Ascending aorta (tissue), 2 donors: ENCODE data around the gene ZSWIM5. TPM values are rescaled to one million over a fixed set of nuclear protein-coding genes. Genes with fewer than 3 reads are reported as not detected.

Experiments used
- DNase-seq, 2 donors: peaks; one replicate each; pipeline ENCODE4 v3.0.0-alpha.2; 2019; ENCODE audit warnings: low spot score in 2 of 2
- H3K27ac ChIP-seq, 2 donors: fragments of 200-600 bp; sonication (generic); one replicate each; pipeline ENCODE4 v1.5.1; 2016 to 2017; ENCODE audit warnings: mild to moderate bottlenecking in 1 of 2
- H3K27me3 ChIP-seq: fragments of 200-600 bp; sonication (generic); one replicate; pipeline ENCODE4 v1.5.1; 2017
- H3K36me3 ChIP-seq, 2 donors: fragments of 200-600 bp; sonication (generic); one replicate each; pipeline ENCODE4 v1.5.1; 2016
- H3K4me1 ChIP-seq, 2 donors: fragments of 200-600 bp; sonication (generic); one replicate each; pipeline ENCODE4 v1.5.1; 2016 to 2017; ENCODE audit warnings: mild to moderate bottlenecking in 1 of 2
- H3K4me3 ChIP-seq, 2 donors: fragments of 200-600 bp; sonication (generic); one replicate each; pipeline ENCODE4 v1.5.1; 2016 to 2017; ENCODE audit warnings: mild to moderate bottlenecking in 1 of 2
- H3K9me3 ChIP-seq, 2 donors: fragments of 200-600 bp; sonication (generic); one replicate each; pipeline ENCODE4 v1.5.1; 2016
- CTCF ChIP-seq, 3 experiments: fragments of 200-600 bp in 2 of 3; fragments of 450-650 bp in 1 of 3; sonication (generic) in 2 of 3; IDR thresholded peaks; one replicate each; pipeline ENCODE4 v1.5.1; 2016 to 2019; ENCODE audit warnings: antibody characterized with exemption in 3 of 3, mild to moderate bottlenecking in 1 of 3, moderate library complexity in 1 of 3
- intact Hi-C: fragments of 100-400 bp; cut with DNase I; formaldehyde crosslinking; loops from one replicate; pipeline ENCODE4 v1.15.1; 2023
- total RNA-seq: library from RNA; depleted of rRNA; stranded (reverse); fragments of >200 nt; gene quantifications from one replicate; pipeline ENCODE4 v1.1.0, GENCODE V29; 2016

The ZSWIM5 gene
- total RNA-seq, 1 donor from 2014 or later: 1.2 TPM

DNA sequence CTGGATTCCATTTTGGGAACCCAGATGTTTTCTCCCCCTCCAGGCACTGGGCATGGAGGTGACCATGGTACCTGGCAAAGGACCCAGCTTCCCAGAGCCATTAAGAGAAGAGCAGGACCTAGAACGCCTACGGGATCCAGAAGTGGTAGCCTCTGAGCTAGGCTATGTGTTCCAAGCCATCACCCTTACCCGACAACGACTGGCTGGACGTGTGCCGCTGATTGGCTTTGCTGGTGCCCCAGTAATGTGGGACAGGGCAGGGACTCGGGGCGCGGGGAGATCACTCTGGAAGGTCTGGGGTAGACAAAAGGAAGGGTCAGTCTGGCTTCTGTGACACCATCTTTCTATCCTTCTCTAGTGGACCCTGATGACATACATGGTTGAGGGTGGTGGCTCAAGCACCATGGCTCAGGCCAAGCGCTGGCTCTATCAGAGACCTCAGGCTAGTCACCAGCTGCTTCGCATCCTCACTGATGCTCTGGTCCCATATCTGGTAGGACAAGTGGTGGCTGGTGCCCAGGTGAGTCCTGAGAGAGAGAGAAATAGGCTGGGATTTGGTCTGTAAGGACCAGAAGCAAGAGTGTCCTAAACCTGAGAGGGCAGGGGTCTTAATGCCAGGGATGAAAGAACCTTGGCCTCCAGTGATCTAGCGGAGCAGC, 192.7 kb downstream of the ZSWIM5 start:
- no peak for DNase-seq
- peaks cover 20 to 31% of the 10 kb centered on the region in 2 donors for H3K4me1 ChIP-seq
- peak overlapping the region in 1 of 2 donors; percentile 86 for H3K4me3 ChIP-seq

DNA sequence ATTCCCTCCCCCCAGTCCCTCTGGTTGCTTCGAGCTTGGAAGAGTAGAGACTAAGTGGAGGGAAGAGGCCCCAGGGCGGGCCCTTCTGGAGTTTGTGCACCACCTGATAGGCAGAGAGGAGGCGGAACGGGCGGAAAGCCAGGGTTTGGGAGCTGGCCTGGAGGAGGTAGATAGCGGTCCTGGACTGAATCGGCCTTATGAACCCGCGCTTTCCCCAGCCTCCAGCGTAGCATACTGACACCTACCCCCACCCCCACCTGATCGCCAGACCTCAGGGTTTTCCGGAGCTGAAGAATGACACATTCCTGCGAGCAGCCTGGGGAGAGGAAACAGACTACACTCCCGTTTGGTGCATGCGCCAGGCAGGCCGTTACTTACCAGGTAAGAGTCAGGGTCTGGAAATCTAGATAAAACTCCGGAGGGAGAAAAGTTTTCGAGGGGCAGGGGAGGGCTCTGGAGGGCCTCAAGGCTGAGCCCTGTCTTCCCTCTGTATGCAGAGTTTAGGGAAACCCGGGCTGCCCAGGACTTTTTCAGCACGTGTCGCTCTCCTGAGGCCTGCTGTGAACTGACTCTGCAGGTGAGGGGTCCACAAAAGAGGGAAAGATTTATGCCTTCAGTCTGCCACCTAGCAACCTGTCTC, 193.6 kb downstream of the ZSWIM5 start:
- TF ChIP-seq CTCF (IDR thresholded peaks at IDR 0.05): no peak
- DNase-seq: peak in 1 of 2 donors; percentile 76
- peak overlapping the region; percentile 65 to 77 for H3K27ac ChIP-seq

More for the DNA sequence above, 192.7 kb downstream of the ZSWIM5 start:
- no peaks in the 10 kb centered on the region for H3K27me3 ChIP-seq
- TF ChIP-seq CTCF (IDR thresholded peaks at IDR 0.05): no peak
- intact Hi-C loops: loop anchor here (1.0 to 5.0 kb wide), 6 partner anchors 176 to 559 kb away; partner anchors contain the start of genes BEST4, RNU5D-1 and TESK2
- H3K27ac ChIP-seq: no peak overlapping the region
- no peaks in the 10 kb centered on the region for H3K9me3 ChIP-seq
- H3K36me3 ChIP-seq: peaks cover 9 to 10% of the 10 kb centered on the region in 2 donors

GRCh38 chr1:45011837-45012638, 194.4 kb downstream of the ZSWIM5 start, which contains the start of gene UROD:
UROD (plus strand) TSS chr1:45012254; CDS start chr1:45012266, 12 bp downstream.
- H3K4me3 ChIP-seq: peak within 1 kb of the TSS; percentile 70 to 86
- no peaks in the 10 kb centered on the region for H3K9me3 ChIP-seq
- H3K27me3 ChIP-seq: no peaks in the 10 kb centered on the region
- H3K27ac ChIP-seq: peak within 1 kb of the TSS; percentile 65 to 81
- peaks cover 20 to 31% of the 10 kb centered on the region in 2 donors for H3K4me1 ChIP-seq
- TF ChIP-seq CTCF (IDR thresholded peaks at IDR 0.05): no peak
- H3K36me3 ChIP-seq: peaks cover 26 to 27% of the 10 kb centered on the region in 2 donors
- intact Hi-C loops: loop anchor here (1.0 to 5.0 kb wide), 8 partner anchors 25 to 560 kb away; partner anchors contain the start of genes BEST4, EIF2B3, MUTYH and RNU5D-1
- DNase-seq: peak; percentile 77 to 95

More for the DNA sequence above, 193.6 kb downstream of the ZSWIM5 start:
- peak overlapping the region; percentile 70 to 86 for H3K4me3 ChIP-seq
- H3K9me3 ChIP-seq: no peaks in the 10 kb centered on the region
- no peaks in the 10 kb centered on the region for H3K27me3 ChIP-seq
- peaks cover 20 to 31% of the 10 kb centered on the region in 2 donors for H3K4me1 ChIP-seq
- intact Hi-C loops: loop anchor here (1.0 to 5.0 kb wide), 7 partner anchors 175 to 560 kb away; partner anchors contain the start of genes BEST4, MUTYH, RNU5D-1 and TESK2
- H3K36me3 ChIP-seq: peaks cover 18 to 20% of the 10 kb centered on the region in 2 donors

GRCh38 chr1:45010855-45011811, 195.3 kb downstream of the ZSWIM5 start, which contains the start of gene HECTD3:
HECTD3 (minus strand) TSS chr1:45011324; CDS start chr1:45011257, 67 bp downstream.
- peak in 1 of 2 donors; percentile 86 for DNase-seq
- Histone ChIP-seq H3K36me3 (peaks cover 35 to 36% of the 10 kb centered on the region in 2 donors), H3K9me3 (no peaks in the 10 kb centered on the region), H3K4me3 (peak within 1 kb of the TSS; percentile 70 to 86), H3K4me1 (peaks cover 20 to 31% of the 10 kb centered on the region in 2 donors), H3K27me3 (no peaks in the 10 kb centered on the region), H3K27ac (peak within 1 kb of the TSS; percentile 65 to 81)
- intact Hi-C loops: loop anchor here (2.0 to 5.0 kb wide), 5 partner anchors 24 to 561 kb away; partner anchors contain the start of genes BEST4, EIF2B3 and RNU5D-1
- TF ChIP-seq CTCF (IDR thresholded peaks at IDR 0.05): no peak
